Measurements from ENCODE around the gene DYNC1I1.

Gene DYNC1I1

DNA sequence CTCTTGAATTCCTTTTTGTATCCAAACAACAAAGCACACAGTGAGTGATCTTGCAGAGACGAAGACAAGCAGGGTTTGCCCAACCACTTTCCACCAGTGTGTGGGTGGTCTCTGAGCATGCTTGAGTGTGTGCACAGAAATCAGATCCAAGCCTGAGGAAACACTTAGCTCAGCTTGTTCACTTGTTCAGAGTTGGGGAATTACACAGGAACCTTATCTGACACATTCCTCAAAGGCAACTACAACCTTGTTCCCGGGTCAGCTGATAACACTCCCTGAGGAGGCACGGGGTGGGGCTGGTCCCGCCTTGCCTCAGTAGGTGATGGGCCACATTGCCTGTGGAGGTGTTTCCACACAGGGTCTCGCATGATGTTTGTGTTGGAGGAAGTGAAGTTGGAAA, 216.9 kb downstream of the DYNC1I1 start:
- TF ChIP-seq, protein P1, sequence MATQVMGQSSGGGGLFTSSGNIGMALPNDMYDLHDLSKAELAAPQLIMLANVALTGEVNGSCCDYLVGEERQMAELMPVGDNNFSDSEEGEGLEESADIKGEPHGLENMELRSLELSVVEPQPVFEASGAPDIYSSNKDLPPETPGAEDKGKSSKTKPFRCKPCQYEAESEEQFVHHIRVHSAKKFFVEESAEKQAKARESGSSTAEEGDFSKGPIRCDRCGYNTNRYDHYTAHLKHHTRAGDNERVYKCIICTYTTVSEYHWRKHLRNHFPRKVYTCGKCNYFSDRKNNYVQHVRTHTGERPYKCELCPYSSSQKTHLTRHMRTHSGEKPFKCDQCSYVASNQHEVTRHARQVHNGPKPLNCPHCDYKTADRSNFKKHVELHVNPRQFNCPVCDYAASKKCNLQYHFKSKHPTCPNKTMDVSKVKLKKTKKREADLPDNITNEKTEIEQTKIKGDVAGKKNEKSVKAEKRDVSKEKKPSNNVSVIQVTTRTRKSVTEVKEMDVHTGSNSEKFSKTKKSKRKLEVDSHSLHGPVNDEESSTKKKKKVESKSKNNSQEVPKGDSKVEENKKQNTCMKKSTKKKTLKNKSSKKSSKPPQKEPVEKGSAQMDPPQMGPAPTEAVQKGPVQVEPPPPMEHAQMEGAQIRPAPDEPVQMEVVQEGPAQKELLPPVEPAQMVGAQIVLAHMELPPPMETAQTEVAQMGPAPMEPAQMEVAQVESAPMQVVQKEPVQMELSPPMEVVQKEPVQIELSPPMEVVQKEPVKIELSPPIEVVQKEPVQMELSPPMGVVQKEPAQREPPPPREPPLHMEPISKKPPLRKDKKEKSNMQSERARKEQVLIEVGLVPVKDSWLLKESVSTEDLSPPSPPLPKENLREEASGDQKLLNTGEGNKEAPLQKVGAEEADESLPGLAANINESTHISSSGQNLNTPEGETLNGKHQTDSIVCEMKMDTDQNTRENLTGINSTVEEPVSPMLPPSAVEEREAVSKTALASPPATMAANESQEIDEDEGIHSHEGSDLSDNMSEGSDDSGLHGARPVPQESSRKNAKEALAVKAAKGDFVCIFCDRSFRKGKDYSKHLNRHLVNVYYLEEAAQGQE (IDR thresholded peaks at IDR 0.05; ENCODE audit: insufficient read depth in 1 of 2, low read depth in 2 of 2, low read length in 2 of 2), result no peak
- TF ChIP-seq SIN3A (IDR thresholded peaks at IDR 0.05; ENCODE audit: borderline replicate concordance, insufficient read depth, low read length), result no peak
- TF ChIP-seq POLR2AphosphoS5 (IDR thresholded peaks at IDR 0.05; ENCODE audit: low read depth, low read length), result no peak
- TF ChIP-seq FOXP2 (optimal IDR thresholded peaks at IDR 0.05; ENCODE audit: borderline replicate concordance, extremely low read depth, extremely low read length, insufficient read depth), result no peak
- no peak for TF ChIP-seq TAF1 (IDR thresholded peaks at IDR 0.05; ENCODE audit: borderline replicate concordance, insufficient read depth, low read length)

DNA sequence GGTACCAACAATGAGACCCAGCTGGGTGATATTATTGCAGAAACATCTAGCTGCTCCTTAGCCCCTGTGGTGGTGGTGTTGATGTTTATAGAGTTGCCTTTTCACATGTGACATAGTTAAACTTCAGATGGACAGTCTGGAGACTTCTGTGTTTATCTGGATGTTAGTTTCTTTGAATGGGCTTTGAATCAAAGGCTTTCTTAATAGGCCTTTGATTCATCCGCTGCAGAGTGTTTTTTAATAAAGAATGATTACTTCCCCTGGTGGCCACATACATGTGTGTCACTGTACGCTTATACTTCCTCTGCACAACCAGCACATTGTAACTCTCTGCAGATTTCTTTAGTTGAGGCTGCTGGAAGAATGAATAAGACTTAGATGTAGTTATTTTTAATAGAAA, 221.0 kb downstream of the DYNC1I1 start:
- TF ChIP-seq SIN3A (IDR thresholded peaks at IDR 0.05; ENCODE audit: borderline replicate concordance, insufficient read depth, low read length) (no peak), TAF1 (IDR thresholded peaks at IDR 0.05; ENCODE audit: borderline replicate concordance, insufficient read depth, low read length) (no peak), FOXP2 (optimal IDR thresholded peaks at IDR 0.05; ENCODE audit: borderline replicate concordance, extremely low read depth, extremely low read length, insufficient read depth) (no peak), POLR2AphosphoS5 (IDR thresholded peaks at IDR 0.05; ENCODE audit: low read depth, low read length) (no peak)
- TF ChIP-seq, protein P1 (IDR thresholded peaks at IDR 0.05; ENCODE audit: insufficient read depth in 1 of 2, low read depth in 2 of 2, low read length in 2 of 2), result no peak

DNA sequence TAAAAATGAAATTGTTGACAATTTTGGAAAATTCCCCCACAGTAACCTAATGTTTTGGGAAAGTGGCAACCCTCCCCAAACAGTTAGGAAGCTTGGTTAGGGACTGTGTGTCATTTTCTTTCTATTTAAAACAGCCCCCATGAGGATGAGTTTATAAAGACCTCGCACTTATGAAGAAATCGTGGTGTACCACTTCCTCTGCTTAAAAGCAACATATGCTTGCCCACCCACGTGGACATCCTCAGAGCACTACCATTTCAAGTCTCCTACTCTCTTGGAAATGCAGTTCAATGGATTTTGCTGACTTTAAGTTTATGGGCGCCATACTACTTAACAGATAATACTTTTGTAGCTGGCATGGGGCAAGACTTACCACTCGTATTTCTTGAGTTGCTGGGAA, 223.8 kb downstream of the DYNC1I1 start:
- TF ChIP-seq TAF1 (IDR thresholded peaks at IDR 0.05; ENCODE audit: borderline replicate concordance, insufficient read depth, low read length), result no peak
- TF ChIP-seq SIN3A (IDR thresholded peaks at IDR 0.05; ENCODE audit: borderline replicate concordance, insufficient read depth, low read length), result no peak
- TF ChIP-seq, protein P1 (IDR thresholded peaks at IDR 0.05; ENCODE audit: insufficient read depth in 1 of 2, low read depth in 2 of 2, low read length in 2 of 2), result no peak
- no peak for TF ChIP-seq FOXP2 (optimal IDR thresholded peaks at IDR 0.05; ENCODE audit: borderline replicate concordance, extremely low read depth, extremely low read length, insufficient read depth)
- TF ChIP-seq POLR2AphosphoS5 (IDR thresholded peaks at IDR 0.05; ENCODE audit: low read depth, low read length), result no peak

DNA sequence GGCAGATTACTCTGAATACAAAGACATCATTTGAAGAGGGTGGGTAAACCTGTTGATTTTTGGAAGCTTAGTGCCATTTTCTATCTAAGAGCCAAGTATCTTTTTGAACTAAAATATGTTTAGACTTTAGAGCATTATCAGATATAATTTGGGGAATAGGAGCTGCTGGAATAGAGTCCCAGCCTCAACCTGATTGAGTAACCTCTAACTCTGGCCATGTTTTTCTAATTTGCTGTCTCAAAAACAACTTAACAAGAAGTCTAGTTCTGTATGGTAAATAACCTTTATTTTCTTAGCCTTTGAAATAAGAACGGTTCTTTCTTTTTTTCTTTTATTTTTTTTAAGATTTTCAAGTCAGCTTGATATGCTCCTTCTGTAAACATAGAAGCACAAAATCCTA, 224.5 kb downstream of the DYNC1I1 start:
- TF ChIP-seq POLR2AphosphoS5 (IDR thresholded peaks at IDR 0.05; ENCODE audit: low read depth, low read length), result no peak
- no peak for TF ChIP-seq FOXP2 (optimal IDR thresholded peaks at IDR 0.05; ENCODE audit: borderline replicate concordance, extremely low read depth, extremely low read length, insufficient read depth)
- no peak for TF ChIP-seq SIN3A (IDR thresholded peaks at IDR 0.05; ENCODE audit: borderline replicate concordance, insufficient read depth, low read length)
- TF ChIP-seq, protein P1 (IDR thresholded peaks at IDR 0.05; ENCODE audit: insufficient read depth in 1 of 2, low read depth in 2 of 2, low read length in 2 of 2), result no peak

DNA sequence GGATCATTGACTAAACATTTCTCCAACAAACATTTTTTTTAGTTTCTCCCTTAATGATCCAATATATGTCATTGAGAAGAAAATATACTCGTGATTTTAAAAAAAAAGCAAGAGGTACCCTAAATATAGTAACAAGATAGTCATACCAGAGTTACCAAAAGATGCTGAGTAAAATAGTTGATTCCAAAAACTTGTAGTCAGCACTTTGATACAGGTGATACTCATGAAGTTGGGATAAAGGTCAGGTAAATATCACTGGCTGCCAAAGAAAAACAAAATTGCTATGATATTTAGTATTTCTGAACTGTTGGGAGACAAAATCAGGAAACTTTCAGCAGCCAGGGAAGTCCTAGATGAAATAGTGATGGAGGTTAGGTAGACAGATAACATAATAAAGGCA, 225.3 kb downstream of the DYNC1I1 start:
- no peak for TF ChIP-seq FOXP2 (optimal IDR thresholded peaks at IDR 0.05; ENCODE audit: borderline replicate concordance, extremely low read depth, extremely low read length, insufficient read depth)
- TF ChIP-seq, protein P1 (IDR thresholded peaks at IDR 0.05; ENCODE audit: insufficient read depth in 1 of 2, low read depth in 2 of 2, low read length in 2 of 2), result no peak
- TF ChIP-seq TAF1 (IDR thresholded peaks at IDR 0.05; ENCODE audit: borderline replicate concordance, insufficient read depth, low read length), result no peak
- no peak for TF ChIP-seq POLR2AphosphoS5 (IDR thresholded peaks at IDR 0.05; ENCODE audit: low read depth, low read length)
- no peak for TF ChIP-seq SIN3A (IDR thresholded peaks at IDR 0.05; ENCODE audit: borderline replicate concordance, insufficient read depth, low read length)
